Measurements from ENCODE around the gene IFI27L1.

DNA sequence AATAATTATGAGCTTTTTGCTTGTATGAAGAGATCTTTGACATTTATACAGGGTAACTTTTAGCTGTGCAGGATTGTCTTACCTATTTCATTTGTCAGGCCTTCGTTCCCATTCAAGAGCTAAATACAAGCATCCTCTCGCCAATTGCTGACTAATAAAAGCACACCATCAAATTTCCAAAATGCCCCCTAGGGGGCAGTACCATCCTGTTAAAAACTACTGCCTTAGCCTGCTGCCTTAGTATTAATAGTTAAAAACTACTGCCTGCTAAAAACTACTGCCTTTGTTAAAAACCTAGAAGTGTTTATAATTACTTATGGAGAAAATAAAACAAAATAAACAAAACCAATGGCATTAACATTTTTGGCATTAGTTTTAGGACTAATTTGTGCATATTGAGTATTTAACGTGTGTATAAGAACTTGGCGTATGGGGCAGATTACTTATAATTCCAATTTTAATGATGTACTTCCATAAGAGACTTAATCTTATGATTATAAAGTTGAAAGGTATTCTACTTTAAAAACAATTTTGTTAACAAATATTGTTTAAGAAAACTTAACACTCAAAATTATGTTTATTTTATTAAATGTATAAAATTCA, 51.3 kb downstream of the IFI27L1 start:
- peak; percentile 36 to 68 (median 60) for TF ChIP-seq CTCF (IDR thresholded peaks at IDR 0.05)
- no peak for TF ChIP-seq POLR2AphosphoS5 (IDR thresholded peaks at IDR 0.05)
- no peak for TF ChIP-seq POLR2A (IDR thresholded peaks at IDR 0.05)
